Neural progenitor cell (in vitro differentiated cells): ENCODE measurements around the gene ASTN2.

ENCODE experiments used
- EZH2phosphoT487 ChIP-seq: fragments of 200-600 bp; sonication (generic); IDR thresholded peaks from 2 replicates; pipeline ENCODE4 v1.6.1; 2017; ENCODE audit warnings: antibody characterized with exemption
- TF ChIP-seq, protein P1 (sequence below): fragments of 200-600 bp; sonication (generic); IDR thresholded peaks from 2 replicates; pipeline ENCODE4 v1.5.1; 2017; ENCODE audit warnings: antibody characterized with exemption, mild to moderate bottlenecking

GRCh38 chr9:116924462-116925110 is 490.3 kb downstream of the ASTN2 start:
- TF ChIP-seq, protein P1, sequence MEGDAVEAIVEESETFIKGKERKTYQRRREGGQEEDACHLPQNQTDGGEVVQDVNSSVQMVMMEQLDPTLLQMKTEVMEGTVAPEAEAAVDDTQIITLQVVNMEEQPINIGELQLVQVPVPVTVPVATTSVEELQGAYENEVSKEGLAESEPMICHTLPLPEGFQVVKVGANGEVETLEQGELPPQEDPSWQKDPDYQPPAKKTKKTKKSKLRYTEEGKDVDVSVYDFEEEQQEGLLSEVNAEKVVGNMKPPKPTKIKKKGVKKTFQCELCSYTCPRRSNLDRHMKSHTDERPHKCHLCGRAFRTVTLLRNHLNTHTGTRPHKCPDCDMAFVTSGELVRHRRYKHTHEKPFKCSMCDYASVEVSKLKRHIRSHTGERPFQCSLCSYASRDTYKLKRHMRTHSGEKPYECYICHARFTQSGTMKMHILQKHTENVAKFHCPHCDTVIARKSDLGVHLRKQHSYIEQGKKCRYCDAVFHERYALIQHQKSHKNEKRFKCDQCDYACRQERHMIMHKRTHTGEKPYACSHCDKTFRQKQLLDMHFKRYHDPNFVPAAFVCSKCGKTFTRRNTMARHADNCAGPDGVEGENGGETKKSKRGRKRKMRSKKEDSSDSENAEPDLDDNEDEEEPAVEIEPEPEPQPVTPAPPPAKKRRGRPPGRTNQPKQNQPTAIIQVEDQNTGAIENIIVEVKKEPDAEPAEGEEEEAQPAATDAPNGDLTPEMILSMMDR, result no peak
- no peak for TF ChIP-seq EZH2phosphoT487
